Upper lobe of left lung (tissue), 4 donors: Measurements from ENCODE around the gene SIPA1.

ENCODE experiments used
- EP300 ChIP-seq, 4 donors: sonication (generic); formaldehyde crosslinking; IDR thresholded peaks; one replicate each; pipeline ENCODE4 v1.5.1; 2017; ENCODE audit warnings: antibody characterized with exemption in 4 of 4, control low read depth in 2 of 4
- POLR2A ChIP-seq, 4 donors: fragments of 450-650 bp; IDR thresholded peaks; one replicate each; pipeline ENCODE4 v1.5.1; 2016 to 2017; ENCODE audit warnings: antibody characterized with exemption in 4 of 4, mild to moderate bottlenecking in 2 of 4
- POLR2AphosphoS5 ChIP-seq, 2 donors: sonication (generic); formaldehyde crosslinking; IDR thresholded peaks; one replicate each; pipeline ENCODE4 v1.5.1; 2017; ENCODE audit warnings: antibody characterized with exemption in 2 of 2
- TF ChIP-seq, protein P1 (sequence below), 6 experiments: fragments of 450-650 bp in 4 of 6; fragments of 200-600 bp in 2 of 6; sonication (generic) in 2 of 6; IDR thresholded peaks; one replicate each; pipeline ENCODE4 v1.5.1; 2016 to 2019; ENCODE audit warnings: antibody characterized with exemption in 6 of 6

DNA sequence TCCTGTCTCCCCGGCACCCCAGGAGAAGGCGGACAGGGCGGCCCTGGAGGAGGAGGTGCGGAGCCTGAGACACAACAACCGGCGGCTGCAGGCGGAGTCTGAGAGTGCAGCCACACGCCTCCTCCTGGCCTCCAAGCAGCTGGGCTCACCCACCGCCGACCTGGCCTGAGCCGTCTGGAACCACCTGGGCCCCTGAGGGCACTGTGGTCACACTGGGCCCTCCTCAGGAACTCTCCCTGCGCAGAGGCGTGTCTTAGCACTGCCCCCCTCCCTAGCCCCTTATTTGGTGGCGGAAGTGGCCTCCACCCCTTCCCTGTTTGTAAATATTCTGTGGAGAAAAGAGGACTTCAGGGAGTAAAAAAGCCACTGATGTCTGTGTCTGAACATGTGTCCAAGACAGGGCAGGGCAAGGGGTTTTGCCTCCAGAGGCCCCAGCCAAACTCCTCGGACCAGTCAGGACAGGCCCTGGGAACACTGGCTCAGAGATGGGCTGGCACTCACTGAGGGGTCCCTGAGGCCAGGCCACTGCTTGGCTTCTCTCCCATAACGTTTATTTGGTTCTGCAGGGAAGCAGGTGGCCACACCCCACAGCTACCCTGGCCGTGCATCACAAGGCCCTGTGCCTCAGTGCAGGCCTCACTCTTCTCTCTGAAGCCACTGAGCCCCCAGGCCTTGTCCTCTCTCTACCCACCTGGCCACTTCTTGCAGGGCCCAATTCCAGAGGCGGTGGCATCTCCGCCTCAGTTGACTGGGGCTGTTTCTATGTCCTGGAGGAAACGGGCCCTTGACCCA lies 12.8 kb downstream of the SIPA1 start:
- TF ChIP-seq, protein P1, sequence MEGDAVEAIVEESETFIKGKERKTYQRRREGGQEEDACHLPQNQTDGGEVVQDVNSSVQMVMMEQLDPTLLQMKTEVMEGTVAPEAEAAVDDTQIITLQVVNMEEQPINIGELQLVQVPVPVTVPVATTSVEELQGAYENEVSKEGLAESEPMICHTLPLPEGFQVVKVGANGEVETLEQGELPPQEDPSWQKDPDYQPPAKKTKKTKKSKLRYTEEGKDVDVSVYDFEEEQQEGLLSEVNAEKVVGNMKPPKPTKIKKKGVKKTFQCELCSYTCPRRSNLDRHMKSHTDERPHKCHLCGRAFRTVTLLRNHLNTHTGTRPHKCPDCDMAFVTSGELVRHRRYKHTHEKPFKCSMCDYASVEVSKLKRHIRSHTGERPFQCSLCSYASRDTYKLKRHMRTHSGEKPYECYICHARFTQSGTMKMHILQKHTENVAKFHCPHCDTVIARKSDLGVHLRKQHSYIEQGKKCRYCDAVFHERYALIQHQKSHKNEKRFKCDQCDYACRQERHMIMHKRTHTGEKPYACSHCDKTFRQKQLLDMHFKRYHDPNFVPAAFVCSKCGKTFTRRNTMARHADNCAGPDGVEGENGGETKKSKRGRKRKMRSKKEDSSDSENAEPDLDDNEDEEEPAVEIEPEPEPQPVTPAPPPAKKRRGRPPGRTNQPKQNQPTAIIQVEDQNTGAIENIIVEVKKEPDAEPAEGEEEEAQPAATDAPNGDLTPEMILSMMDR (IDR thresholded peaks at IDR 0.05): no peak
- no peak for TF ChIP-seq POLR2A (IDR thresholded peaks at IDR 0.05)
- TF ChIP-seq POLR2AphosphoS5 (IDR thresholded peaks at IDR 0.05): no peak
- no peak for TF ChIP-seq EP300 (IDR thresholded peaks at IDR 0.05)
